Suprapubic skin (tissue), 4 donors: Measurements from ENCODE around the gene ANGPTL8.

Experiments
- POLR2A ChIP-seq, 2 donors: fragments of 450-650 bp; IDR thresholded peaks; one replicate each; pipeline ENCODE4 v1.6.1; 2017; ENCODE audit warnings: antibody characterized with exemption in 2 of 2, mild to moderate bottlenecking in 2 of 2, moderate library complexity in 2 of 2
- POLR2AphosphoS5 ChIP-seq, 3 donors: sonication (generic); formaldehyde crosslinking; IDR thresholded peaks; one replicate each; pipeline ENCODE4 v1.6.1; 2017; ENCODE audit warnings: antibody characterized with exemption in 3 of 3
- TF ChIP-seq, protein P1 (sequence below), 2 donors: fragments of 200-600 bp in 1 of 2; fragments of 450-650 bp in 1 of 2; sonication (generic) in 1 of 2; IDR thresholded peaks; one replicate each; pipeline ENCODE4 v1.5.1; 2016 to 2019; ENCODE audit warnings: antibody characterized with exemption in 2 of 2, mild to moderate bottlenecking in 1 of 2, moderate library complexity in 1 of 2

DNA sequence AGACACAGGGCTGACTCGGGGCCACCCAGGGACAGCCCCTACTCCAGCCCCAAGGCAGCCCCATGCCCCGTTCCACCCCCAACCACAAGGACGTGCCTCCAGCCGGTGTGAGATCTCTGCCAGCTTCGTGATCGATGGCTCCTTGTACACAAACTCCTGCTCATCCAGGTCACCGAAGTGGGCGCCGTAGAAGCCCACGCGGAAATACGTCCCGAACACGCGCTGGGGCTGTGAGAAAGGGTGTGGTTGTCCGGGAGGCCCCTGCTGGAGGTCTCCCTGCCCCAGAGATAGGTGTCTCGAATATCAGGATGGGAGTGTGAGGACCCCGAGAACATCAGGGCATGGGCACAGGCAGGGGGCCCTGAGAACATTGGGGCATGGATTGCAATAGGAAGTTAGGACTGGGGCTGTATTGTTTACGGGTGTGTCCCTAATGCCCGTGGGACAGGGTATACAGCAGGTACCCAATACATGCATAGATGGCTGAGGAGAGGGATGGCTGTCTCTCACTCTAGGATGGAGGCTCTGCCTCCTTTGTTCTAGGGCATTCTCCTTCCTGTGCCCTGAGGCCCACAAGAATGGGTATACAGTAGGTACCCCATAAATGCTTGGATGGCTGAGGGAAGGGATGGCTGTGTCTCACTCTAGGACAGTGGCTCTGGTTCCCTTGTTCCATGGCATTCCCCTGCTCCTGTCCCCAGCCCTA, 36.8 kb upstream of the ANGPTL8 start:
- TF ChIP-seq, protein P1, sequence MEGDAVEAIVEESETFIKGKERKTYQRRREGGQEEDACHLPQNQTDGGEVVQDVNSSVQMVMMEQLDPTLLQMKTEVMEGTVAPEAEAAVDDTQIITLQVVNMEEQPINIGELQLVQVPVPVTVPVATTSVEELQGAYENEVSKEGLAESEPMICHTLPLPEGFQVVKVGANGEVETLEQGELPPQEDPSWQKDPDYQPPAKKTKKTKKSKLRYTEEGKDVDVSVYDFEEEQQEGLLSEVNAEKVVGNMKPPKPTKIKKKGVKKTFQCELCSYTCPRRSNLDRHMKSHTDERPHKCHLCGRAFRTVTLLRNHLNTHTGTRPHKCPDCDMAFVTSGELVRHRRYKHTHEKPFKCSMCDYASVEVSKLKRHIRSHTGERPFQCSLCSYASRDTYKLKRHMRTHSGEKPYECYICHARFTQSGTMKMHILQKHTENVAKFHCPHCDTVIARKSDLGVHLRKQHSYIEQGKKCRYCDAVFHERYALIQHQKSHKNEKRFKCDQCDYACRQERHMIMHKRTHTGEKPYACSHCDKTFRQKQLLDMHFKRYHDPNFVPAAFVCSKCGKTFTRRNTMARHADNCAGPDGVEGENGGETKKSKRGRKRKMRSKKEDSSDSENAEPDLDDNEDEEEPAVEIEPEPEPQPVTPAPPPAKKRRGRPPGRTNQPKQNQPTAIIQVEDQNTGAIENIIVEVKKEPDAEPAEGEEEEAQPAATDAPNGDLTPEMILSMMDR (IDR thresholded peaks at IDR 0.05): no peak
- no peak for TF ChIP-seq POLR2AphosphoS5 (IDR thresholded peaks at IDR 0.05)
- TF ChIP-seq POLR2A (IDR thresholded peaks at IDR 0.05): no peak
